Astrocyte (in vitro differentiated cells and primary cell): Measurements from ENCODE around the gene RD3L. TPM values are rescaled to one million over a fixed set of nuclear protein-coding genes. Genes with fewer than 3 reads are reported as not detected.

ENCODE experiments used
- DNase-seq: peaks from one replicate; pipeline ENCODE4 v3.0.0-alpha.2; 2010; ENCODE audit warnings: low read depth
- FAIRE-seq: peaks from 2 replicates; lab custom pipeline; 2011; peaks lifted over from hg19 to GRCh38; lab: Jason Lieb, UNC
- H2AFZ ChIP-seq: 2 replicates; pipeline ENCODE4 v1.6.0; 2012; ENCODE audit warnings: low read depth, low read length, inconsistent platforms
- H3K27ac ChIP-seq: 2 replicates; pipeline ENCODE4 v1.5.1; 2011; ENCODE audit warnings: low read depth, low read length, inconsistent platforms
- H3K27me3 ChIP-seq: 2 replicates; pipeline ENCODE4 v1.6.0; 2011; ENCODE audit warnings: low read length, inconsistent platforms; ENCODE audit not compliant: insufficient read depth
- H3K36me3 ChIP-seq: 2 replicates; pipeline ENCODE4 v1.5.1; 2011; ENCODE audit warnings: low read length, inconsistent platforms; ENCODE audit not compliant: insufficient read depth
- H3K4me1 ChIP-seq: 2 replicates; pipeline ENCODE4 v1.5.1; 2011; ENCODE audit warnings: low read length, inconsistent platforms; ENCODE audit not compliant: insufficient read depth
- H3K4me2 ChIP-seq: 2 replicates; pipeline ENCODE4 v1.6.0; 2012; ENCODE audit warnings: low read length, inconsistent platforms
- H3K4me3 ChIP-seq: 2 replicates; pipeline ENCODE4 v1.5.1; 2011; ENCODE audit warnings: low read depth, mild to moderate bottlenecking, low read length, inconsistent platforms; ENCODE audit not compliant: insufficient read depth
- H3K79me2 ChIP-seq: 2 replicates; pipeline ENCODE4 v1.6.0; 2012; ENCODE audit warnings: mild to moderate bottlenecking, low read length, inconsistent platforms; ENCODE audit not compliant: insufficient read depth
- H3K9ac ChIP-seq: 2 replicates; pipeline ENCODE4 v1.6.0; 2012; ENCODE audit warnings: mild to moderate bottlenecking, low read length, inconsistent platforms
- H3K9me3 ChIP-seq: 2 replicates; pipeline ENCODE4 v1.5.1; 2012; ENCODE audit warnings: low read depth, mild to moderate bottlenecking, low read length, inconsistent platforms; ENCODE audit not compliant: insufficient read depth
- H4K20me1 ChIP-seq: 2 replicates; pipeline ENCODE4 v1.6.0; 2012; ENCODE audit warnings: low read length, inconsistent platforms; ENCODE audit not compliant: insufficient read depth
- H3K27ac Mint-ChIP-seq: one replicate; pipeline ENCODE4 v1.8.0; 2021; ENCODE audit warnings: mild to moderate bottlenecking, mixed read lengths; ENCODE audit not compliant: unreplicated experiment
- H3K27me3 Mint-ChIP-seq: one replicate; pipeline ENCODE4 v1.8.0; 2021; ENCODE audit warnings: low read depth, mixed read lengths; ENCODE audit not compliant: unreplicated experiment
- H3K36me3 Mint-ChIP-seq: one replicate; pipeline ENCODE4 v1.8.0; 2021; ENCODE audit warnings: low read depth, mixed read lengths; ENCODE audit not compliant: unreplicated experiment
- H3K4me1 Mint-ChIP-seq: one replicate; pipeline ENCODE4 v1.8.0; 2021; ENCODE audit warnings: low read depth, mixed read lengths; ENCODE audit not compliant: unreplicated experiment
- H3K4me3 Mint-ChIP-seq: one replicate; pipeline ENCODE4 v1.8.0; 2021; ENCODE audit warnings: mild to moderate bottlenecking, moderate library complexity, mixed read lengths; ENCODE audit not compliant: unreplicated experiment
- H3K9me3 Mint-ChIP-seq: one replicate; pipeline ENCODE4 v1.8.0; 2021; ENCODE audit warnings: mild to moderate bottlenecking, mixed read lengths; ENCODE audit not compliant: unreplicated experiment
- CTCF ChIP-seq: IDR thresholded peaks from 2 replicates; pipeline ENCODE4 v1.5.1; 2011; ENCODE audit warnings: low read depth, mild to moderate bottlenecking, inconsistent platforms, low read length, moderate library complexity; ENCODE audit not compliant: insufficient read depth
- EZH2 ChIP-seq: IDR thresholded peaks from 2 replicates; pipeline ENCODE4 v1.6.1; 2012; ENCODE audit warnings: mild to moderate bottlenecking, low read length, inconsistent platforms; ENCODE audit not compliant: insufficient read depth
- total RNA-seq: library from RNA; stranded (reverse); gene quantifications from 2 replicates; pipeline ENCODE4 v1.2.1, GENCODE V29; 2021

RD3L gene
- total RNA-seq, 1 donor from 2014 or later, result not detected

DNA sequence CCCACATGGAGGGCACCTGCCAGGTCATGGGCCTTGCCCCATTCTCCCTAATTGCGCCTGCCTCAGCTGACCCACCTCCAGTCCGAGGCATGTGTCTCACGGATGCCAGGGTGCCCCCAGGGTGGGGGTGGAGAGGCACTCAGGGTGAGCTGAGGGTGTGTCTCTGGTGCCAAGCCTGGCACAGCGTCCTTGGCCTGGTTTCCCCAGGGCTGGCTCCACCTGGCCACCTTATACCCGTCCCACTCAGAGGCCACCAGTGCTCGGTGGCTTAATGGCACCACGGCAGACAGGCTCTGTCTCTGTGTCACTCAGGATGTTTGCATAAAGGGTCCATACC, 47.6 kb downstream of the RD3L start:
- no peak overlapping the region for H3K4me3 ChIP-seq
- H4K20me1 ChIP-seq, result no peaks in the 10 kb centered on the region
- FAIRE-seq (no peak), DNase-seq (no peak)
- Mint-ChIP-seq H3K27ac (no peak overlapping the region), H3K9me3 (peaks cover 7% of the 10 kb centered on the region), H3K4me1 (peaks cover 1% of the 10 kb centered on the region), H3K27me3 (peaks cover 18% of the 10 kb centered on the region), H3K4me3 (no peak overlapping the region), H3K36me3 (peaks cover 11% of the 10 kb centered on the region)
- peaks cover 5% of the 10 kb centered on the region for H3K9me3 ChIP-seq
- no peak overlapping the region for H3K9ac ChIP-seq
- no peaks in the 10 kb centered on the region for H3K4me1 ChIP-seq
- no peak overlapping the region for H3K4me2 ChIP-seq
- H3K27ac ChIP-seq, result no peak overlapping the region
- no peak for TF ChIP-seq EZH2
- no peak for TF ChIP-seq CTCF
- no peak overlapping the region for H2AFZ ChIP-seq
- no peaks in the 10 kb centered on the region for H3K79me2 ChIP-seq
- no peaks in the 10 kb centered on the region for H3K27me3 ChIP-seq
- no peaks in the 10 kb centered on the region for H3K36me3 ChIP-seq

DNA sequence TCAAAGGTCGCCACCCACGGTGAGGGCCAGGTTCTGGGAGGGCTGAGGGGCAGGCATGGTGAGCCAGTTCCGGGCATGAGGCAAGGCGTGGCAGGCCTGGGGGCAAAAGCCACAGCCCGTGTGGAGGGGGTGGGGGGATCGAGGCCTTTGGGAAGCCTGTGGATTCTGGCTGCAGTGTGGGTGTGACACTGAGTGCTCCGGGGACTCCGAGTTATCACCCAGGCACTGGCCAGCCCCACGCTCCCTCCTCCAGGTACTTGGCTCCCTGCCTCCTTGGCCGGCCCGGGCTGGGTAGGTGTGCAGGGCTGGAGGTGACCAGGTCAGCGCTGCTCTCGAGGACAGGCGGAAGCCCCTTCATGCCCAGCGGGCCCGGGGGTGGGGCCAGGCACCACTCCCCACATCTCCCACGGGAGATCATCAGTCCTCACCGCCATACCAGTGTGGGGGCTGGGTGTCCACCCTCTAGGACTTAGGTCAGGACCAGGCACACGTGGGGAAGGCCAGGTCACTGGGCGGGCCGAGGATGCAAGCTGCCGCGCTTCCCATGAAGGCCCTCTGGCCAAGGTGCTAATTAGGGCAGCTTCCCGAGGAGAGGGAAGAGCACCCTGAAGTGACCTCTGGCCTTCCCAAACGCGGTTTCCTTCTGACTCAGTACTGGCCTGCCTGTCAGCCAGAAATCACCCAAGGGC, 48.2 kb downstream of the RD3L start:
- Histone ChIP-seq H4K20me1 (no peaks in the 10 kb centered on the region), H3K4me1 (peaks cover 3% of the 10 kb centered on the region)
- DNase-seq, result no peak

More for the DNA sequence above, 48.2 kb downstream of the RD3L start:
- no peak overlapping the region for H3K27ac ChIP-seq
- Mint-ChIP-seq H3K27ac (no peak overlapping the region), H3K27me3 (peaks cover 14% of the 10 kb centered on the region), H3K4me1 (peaks cover 6% of the 10 kb centered on the region), H3K36me3 (peaks cover 11% of the 10 kb centered on the region), H3K9me3 (peaks cover 7% of the 10 kb centered on the region), H3K4me3 (no peak overlapping the region)
- FAIRE-seq, result no peak
- H2AFZ ChIP-seq, result no peak overlapping the region
- no peak for TF ChIP-seq EZH2
- no peak for TF ChIP-seq CTCF
- H3K9ac ChIP-seq, result no peak overlapping the region
- no peaks in the 10 kb centered on the region for H3K27me3 ChIP-seq
- H3K79me2 ChIP-seq, result no peaks in the 10 kb centered on the region
- H3K9me3 ChIP-seq, result peaks cover 5% of the 10 kb centered on the region
- no peak overlapping the region for H3K4me3 ChIP-seq
- no peak overlapping the region for H3K4me2 ChIP-seq
- H3K36me3 ChIP-seq, result no peaks in the 10 kb centered on the region
